HepG2 (cell line): ENCODE data around the gene C2orf81. TPM values are rescaled to one million over a fixed set of nuclear protein-coding genes. Genes with fewer than 3 reads are reported as not detected.
A peak's percentile ranks its signal among the peaks of the same experiment; 100 is the strongest.

Experiments used
- ATAC-seq: fragments of 200-7000 bp; cut with Tn5 transposase; 3 replicates; pipeline ENCODE4 v1.9.1; 2020; ENCODE audit warnings: mild to moderate bottlenecking, moderate library complexity
- BruUV-seq: library from RNA; stranded (reverse); fragments of 400-500 nt; replicated peaks from 2 replicates; lab custom pipeline; 2021; lab: Mats Ljungman, UMichigan
- CTCF ChIA-PET: fragments of 300-600 bp; formaldehyde crosslinking; extraction: SDS; loops from one replicate; lab custom pipeline; 2021; ENCODE audit warnings: low total read pairs, inconsistent platforms, low intra/inter-chr PET ratio; lab: Yijun Ruan, JAX
- POLR2A ChIA-PET: fragments of 350-600 bp; sonication (Branson Sonifier 250); formaldehyde crosslinking; loops from one replicate; lab custom pipeline; 2020; ENCODE audit warnings: antibody characterized with exemption, inconsistent platforms; lab: Yijun Ruan, JAX
- DNase-seq: peaks from one replicate; pipeline ENCODE4 v3.0.0-alpha.2; 2015; ENCODE audit warnings: low spot score
- FAIRE-seq: peaks from 3 replicates; lab custom pipeline; 2011; peaks lifted over from hg19 to GRCh38; lab: Jason Lieb, UNC
- H2AFZ ChIP-seq: one replicate; pipeline ENCODE4 v1.6.1; 2011; ENCODE audit warnings: low read length, inconsistent platforms
- H3K27ac ChIP-seq: fragments of 300-600 bp; 3 replicates; pipeline ENCODE4 v1.8.0; 2011; ENCODE audit warnings: mixed run types, mild to moderate bottlenecking, mixed read lengths, low read length, inconsistent platforms; ENCODE audit not compliant: insufficient read depth; ENCODE audit errors: extremely low read length
- H3K27me3 ChIP-seq, 2 experiments: fragments of 200-600 bp in 1 of 2; 2 replicates in 1 of 2; 3 replicates in 1 of 2; pipeline versions ENCODE4 v1.6.0 to v1.8.0; 2011; ENCODE audit warnings: low read length in 2 of 2, mild to moderate bottlenecking in 2 of 2, moderate library complexity in 2 of 2, inconsistent platforms in 1 of 2; ENCODE audit not compliant: insufficient read depth in 2 of 2, control insufficient read depth in 1 of 2
- H3K36me3 ChIP-seq, 2 experiments: fragments of 200-600 bp in 1 of 2; replicated peaks in 1 of 2; 2 replicates in 1 of 2; 3 replicates in 1 of 2; pipeline versions ENCODE4 v1.5.1 to v1.8.0; 2011; ENCODE audit warnings: low read length in 2 of 2, inconsistent platforms in 1 of 2; ENCODE audit not compliant: insufficient read depth in 2 of 2, control insufficient read depth in 1 of 2
- H3K4me1 ChIP-seq: 2 replicates; pipeline ENCODE4 v1.5.1; 2012; ENCODE audit warnings: low read length, inconsistent platforms; ENCODE audit not compliant: insufficient read depth
- H3K4me2 ChIP-seq: 2 replicates; pipeline ENCODE4 v1.6.0; 2011; ENCODE audit warnings: low read depth, low read length, inconsistent platforms
- H3K4me3 ChIP-seq, 3 experiments: fragments of 200-600 bp in 1 of 3; sonication (generic), shearing (Covaris generic) in 1 of 3; replicated peaks in 1 of 3; 2 replicates each; pipeline ENCODE4 v1.5.1; 2011 to 2016; ENCODE audit warnings: low read length in 3 of 3, inconsistent platforms in 2 of 3, low read depth in 2 of 3, mild to moderate bottlenecking in 2 of 3, control low read depth in 1 of 3, mixed read lengths in 1 of 3; ENCODE audit not compliant: insufficient read depth in 1 of 3
- H3K79me2 ChIP-seq: one replicate; pipeline ENCODE4 v1.6.1; 2011; ENCODE audit warnings: low read length, inconsistent platforms; ENCODE audit not compliant: insufficient read depth
- H3K9ac ChIP-seq: 2 replicates; pipeline ENCODE4 v1.6.0; 2011; ENCODE audit warnings: mild to moderate bottlenecking, low read depth, low read length, inconsistent platforms; ENCODE audit not compliant: insufficient read depth
- H3K9me3 ChIP-seq: 2 replicates; pipeline ENCODE4 v1.5.1; 2012; ENCODE audit warnings: mild to moderate bottlenecking, low read length
- H4K20me1 ChIP-seq: 2 replicates; pipeline ENCODE4 v1.6.0; 2011; ENCODE audit warnings: inconsistent platforms, mild to moderate bottlenecking, low read length, moderate library complexity; ENCODE audit not compliant: insufficient read depth
- AHDC1 ChIP-seq: sonication (generic); formaldehyde crosslinking; IDR thresholded peaks from 2 replicates; pipeline ENCODE4 v1.5.1; 2020; ENCODE audit warnings: mild to moderate bottlenecking, missing genetic modification reagents, borderline replicate concordance
- CHD4 ChIP-seq: fragments of 200-600 bp; sonication (generic); IDR thresholded peaks from 2 replicates; pipeline ENCODE4 v1.7.0; 2017; ENCODE audit warnings: mild to moderate bottlenecking, low read length, borderline replicate concordance
- CREB3 ChIP-seq: sonication (generic); formaldehyde crosslinking; IDR thresholded peaks from 2 replicates; pipeline ENCODE4 v1.5.0; 2020; ENCODE audit warnings: missing genetic modification reagents
- KDM3A ChIP-seq: IDR thresholded peaks from 2 replicates; pipeline ENCODE4 v1.6.1; 2018; ENCODE audit warnings: low read depth, missing compliant biosample characterization
- NFATC3 ChIP-seq: sonication (generic); formaldehyde crosslinking; IDR thresholded peaks from 2 replicates; pipeline ENCODE4 v1.5.1; 2020; ENCODE audit warnings: mild to moderate bottlenecking, missing genetic modification reagents
- POLR2A ChIP-seq, 2 experiments: IDR thresholded peaks; 2 replicates each; pipeline ENCODE4 v1.6.1; 2011; ENCODE audit warnings: low read depth in 2 of 2, low read length in 2 of 2, mild to moderate bottlenecking in 1 of 2, moderate library complexity in 1 of 2; ENCODE audit not compliant: insufficient read depth in 1 of 2
- TCF7 ChIP-seq: sonication (generic); IDR thresholded peaks from 2 replicates; pipeline ENCODE4 v1.6.1; 2016; ENCODE audit warnings: antibody characterized with exemption, low read depth
- ZNF121 ChIP-seq: sonication (generic); formaldehyde crosslinking; IDR thresholded peaks from 2 replicates; pipeline ENCODE4 v1.5.0; 2020; ENCODE audit warnings: mild to moderate bottlenecking, missing genetic modification reagents
- ZNF232 ChIP-seq: sonication (generic); formaldehyde crosslinking; IDR thresholded peaks from 2 replicates; pipeline ENCODE4 v1.4.0; 2020; ENCODE audit warnings: missing genetic modification reagents, borderline replicate concordance
- ZNF556 ChIP-seq: sonication (generic); formaldehyde crosslinking; IDR thresholded peaks from 2 replicates; pipeline ENCODE4 v1.4.0; 2020; ENCODE audit warnings: mild to moderate bottlenecking, missing genetic modification reagents, borderline replicate concordance
- ZNF609 ChIP-seq: sonication (generic); formaldehyde crosslinking; IDR thresholded peaks from 2 replicates; pipeline ENCODE4 v1.4.0; 2020; ENCODE audit warnings: mild to moderate bottlenecking, missing genetic modification reagents, borderline replicate concordance
- WGBS: methylation state at CpG from one replicate; pipeline ENCODE4 v1.1.6; 2017; ENCODE audit warnings: low lambda C conversion rate; 5-methylcytosine and 5-hydroxymethylcytosine counted together
- in situ Hi-C: cut with HindIII; loops from 2 replicates; pipeline ENCODE4 v1.10.0; 2017; ENCODE audit warnings: low pct_unique_long_range_greater_than_20kb; ENCODE audit not compliant: extremely low pct_ligation_motif_present
- intact Hi-C: fragments of 100-400 bp; cut with micrococcal nuclease; formaldehyde crosslinking; loops from one replicate; pipeline ENCODE4 v1.10.0; 2022; ENCODE audit not compliant: unreplicated experiment
- polyA plus RNA-seq, 8 experiments: library from polyadenylated mRNA; depleted of rRNA in 3 of 8; stranded (reverse) in 7 of 8; unstranded in 1 of 8; fragments of >200 nt; fragmentation: Illumina TruSeq in 4 of 8; extraction: Trizol in 4 of 8; gene quantifications; 2 replicates each; pipeline versions ENCODE4 v1.2.1 to v1.2.3, GENCODE V29; 2011 to 2016; ENCODE audit warnings: low read depth in 4 of 8, missing spikeins in 1 of 8, mixed read lengths in 1 of 8; ENCODE audit not compliant: insufficient read depth in 1 of 8
- total RNA-seq, 5 experiments: library from RNA; depleted of rRNA; stranded (reverse); fragments of >200 nt; fragmentation: Illumina TruSeq; extraction: Trizol; gene quantifications; 2 replicates each; pipeline ENCODE4 v1.2.3, GENCODE V29; 2016; ENCODE audit warnings: low read depth in 1 of 5

C2orf81 gene
- total and polyA plus RNA-seq, 2 of the 13 experiments (the other 11 are each of a cell fraction or from before 2014, with no cell fraction given), result 0.15 to 0.17 TPM

GRCh38 chr2:74441690-74442482 lies 20.5 kb upstream of the C2orf81 start, which contains the start of gene RTKN:
Gene RTKN, minus strand, starts transcription at chr2:74441937. Its CDS starts 121 bp downstream, at chr2:74441816.
- Histone ChIP-seq H3K4me3 (peak within 1 kb of the TSS; percentile 76 to 94 (median 93)), H3K79me2 (peaks cover 51% of the 10 kb centered on the region), H3K4me1 (peaks cover 68% of the 10 kb centered on the region), H3K27ac (peak within 1 kb of the TSS; percentile 91), H3K9ac (peak within 1 kb of the TSS; percentile 91), H2AFZ (no peak within 1 kb of the TSS), H3K9me3 (no peaks in the 10 kb centered on the region), H4K20me1 (peaks cover 34% of the 10 kb centered on the region), H3K4me2 (peak within 1 kb of the TSS; percentile 95), H3K27me3 (no peaks in the 10 kb centered on the region; a peak in 1 of 5 replicates), H3K36me3 (peaks cover 14 to 28% of the 10 kb centered on the region in 2 experiments)
- under 1% methylated on average over 51 of the region's 75 CpGs for WGBS
- ChIA-PET CTCF (no interaction called here), POLR2A (interaction anchor here (0.9 to 11.6 kb wide), 20 partner anchors 12 to 264 kb away, joined by 3 to 342 read pairs (median 10); partner anchors contain the start of genes AUP1, C2orf81, CCDC142 and DQX1)
- in situ Hi-C loops (no loop called here), intact Hi-C loops (loop anchor here (1.0 to 2.0 kb wide), 2 partner anchors 17 to 59 kb away; no protein-coding TSS in a partner anchor)
- TSS peak; percentile 67 for BruUV-seq
- peak; percentile 96 for DNase-seq
- peak; percentile 70 for ATAC-seq
- peak; percentile 90 for FAIRE-seq
- TF ChIP-seq POLR2A (IDR thresholded peaks at IDR 0.05; ENCODE audit: insufficient read depth in 1 of 2, low read depth in 2 of 2, low read length in 2 of 2) (peak; percentile 98), ZNF232 (CRISPR knock-in tag) (peak; percentile 62; the same call in 1 of the 2 replicates), CREB3 (CRISPR knock-in tag) (peak; percentile 51; the same call in 1 of the 2 replicates), NFATC3 (CRISPR knock-in tag) (peak; percentile 64; the same call in 1 of the 2 replicates), ZNF121 (peak; percentile 69), AHDC1 (no peak), ZNF609 (CRISPR knock-in tag) (peak; percentile 61; the same call in 1 of the 2 replicates), KDM3A (CRISPR knock-in tag) (no peak; the same call in 1 of the 2 replicates), ZNF556 (CRISPR knock-in tag) (peak; percentile 95), TCF7 (no peak; the same call in 1 of the 2 replicates), CHD4 (no peak)
